Stimulated activated memory B cell treated with anti-CD40 and anti-IgM and Interleukin-4, amounts not matched to agents 10 μg/mL and 1 μg/mL and 100 μg/mL, for 72 hours (primary cell): ENCODE results near the gene TUSC2.

Source experiments
- ATAC-seq: fragments of 150-1000 bp; cut with Tn5 transposase; 2 replicates; pipeline ENCODE4 v1.10.0; 2021
- H3K27ac Mint-ChIP-seq: one replicate; pipeline ENCODE4 v1.8.0; 2022; ENCODE audit warnings: mild to moderate bottlenecking, mixed read lengths
- H3K27me3 Mint-ChIP-seq: one replicate; pipeline ENCODE4 v1.8.0; 2022; ENCODE audit warnings: mixed read lengths
- H3K36me3 Mint-ChIP-seq: one replicate; pipeline ENCODE4 v1.8.0; 2022; ENCODE audit warnings: mixed read lengths
- H3K4me1 Mint-ChIP-seq: one replicate; pipeline ENCODE4 v1.8.0; 2022; ENCODE audit warnings: mixed read lengths
- H3K4me3 Mint-ChIP-seq: one replicate; pipeline ENCODE4 v1.8.0; 2022; ENCODE audit warnings: mild to moderate bottlenecking, moderate library complexity, mixed read lengths
- H3K9me3 Mint-ChIP-seq: one replicate; pipeline ENCODE4 v1.8.0; 2022; ENCODE audit warnings: mixed read lengths

Gene TUSC2

DNA sequence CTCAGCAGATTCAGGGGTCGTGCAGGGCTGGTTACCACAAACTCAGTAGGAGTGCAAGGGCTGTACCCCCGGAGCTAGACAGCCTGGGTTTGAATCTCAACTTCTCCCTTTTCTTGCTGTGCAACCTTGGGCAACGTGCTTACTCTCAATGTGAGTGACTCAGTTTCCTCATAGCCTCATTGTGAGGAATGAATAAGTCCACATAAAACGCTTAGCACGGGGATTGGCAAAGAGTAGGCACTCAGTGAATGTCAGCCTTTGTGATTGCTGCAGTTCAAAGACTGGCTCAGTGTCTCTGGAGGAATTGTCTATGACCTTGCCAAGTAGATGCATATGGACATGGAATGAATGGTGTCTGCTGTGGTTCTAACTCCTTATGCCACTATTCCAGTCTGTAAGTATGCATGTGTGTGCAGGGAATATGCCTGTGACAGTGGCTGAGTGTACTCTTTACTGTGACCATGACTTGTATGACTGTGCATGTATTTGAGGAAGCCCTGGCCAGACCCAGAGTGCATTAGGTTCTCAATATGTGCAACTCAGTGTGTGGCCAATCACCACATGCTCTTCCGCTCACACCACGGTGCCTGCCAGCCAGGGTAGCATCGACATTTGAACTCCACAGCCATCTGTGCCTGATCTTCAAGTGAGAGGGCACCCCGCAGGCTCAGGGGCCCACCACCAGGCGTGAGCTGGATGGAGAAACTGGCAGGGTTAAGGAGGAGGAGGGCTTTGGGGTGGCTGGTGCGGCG lies 27.9 kb downstream of the TUSC2 start:
- H3K4me1 Mint-ChIP-seq, result peaks cover 39% of the 10 kb centered on the region
- H3K9me3 Mint-ChIP-seq, result no peaks in the 10 kb centered on the region
- peaks cover 6% of the 10 kb centered on the region for H3K36me3 Mint-ChIP-seq
- no peaks in the 10 kb centered on the region for H3K27me3 Mint-ChIP-seq
- H3K4me3 Mint-ChIP-seq, result peak overlapping the region; percentile 94
- peak overlapping the region; percentile 99 for H3K27ac Mint-ChIP-seq
- no peak for ATAC-seq

DNA sequence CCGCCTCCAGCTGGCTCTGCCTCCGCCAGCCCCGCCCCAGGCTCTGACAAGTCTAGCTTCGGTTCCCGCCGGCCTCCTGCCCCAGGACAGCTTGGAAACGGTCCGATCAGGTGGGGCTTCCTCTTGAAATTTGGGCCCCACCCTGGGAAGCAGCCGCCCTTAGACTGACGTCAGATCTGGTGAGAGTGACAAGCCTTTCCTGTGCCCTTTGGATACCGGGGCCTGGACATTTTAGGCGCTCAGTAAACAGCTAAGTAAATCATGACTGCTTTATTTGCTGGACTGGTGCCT lies 28.4 kb downstream of the TUSC2 start:
- peaks cover 39% of the 10 kb centered on the region for H3K4me1 Mint-ChIP-seq
- no peaks in the 10 kb centered on the region for H3K9me3 Mint-ChIP-seq
- H3K27me3 Mint-ChIP-seq, result no peaks in the 10 kb centered on the region
- peak overlapping the region; percentile 99 for H3K27ac Mint-ChIP-seq
- no peak for ATAC-seq
- peaks cover 6% of the 10 kb centered on the region for H3K36me3 Mint-ChIP-seq
- H3K4me3 Mint-ChIP-seq, result peak overlapping the region; percentile 94

DNA sequence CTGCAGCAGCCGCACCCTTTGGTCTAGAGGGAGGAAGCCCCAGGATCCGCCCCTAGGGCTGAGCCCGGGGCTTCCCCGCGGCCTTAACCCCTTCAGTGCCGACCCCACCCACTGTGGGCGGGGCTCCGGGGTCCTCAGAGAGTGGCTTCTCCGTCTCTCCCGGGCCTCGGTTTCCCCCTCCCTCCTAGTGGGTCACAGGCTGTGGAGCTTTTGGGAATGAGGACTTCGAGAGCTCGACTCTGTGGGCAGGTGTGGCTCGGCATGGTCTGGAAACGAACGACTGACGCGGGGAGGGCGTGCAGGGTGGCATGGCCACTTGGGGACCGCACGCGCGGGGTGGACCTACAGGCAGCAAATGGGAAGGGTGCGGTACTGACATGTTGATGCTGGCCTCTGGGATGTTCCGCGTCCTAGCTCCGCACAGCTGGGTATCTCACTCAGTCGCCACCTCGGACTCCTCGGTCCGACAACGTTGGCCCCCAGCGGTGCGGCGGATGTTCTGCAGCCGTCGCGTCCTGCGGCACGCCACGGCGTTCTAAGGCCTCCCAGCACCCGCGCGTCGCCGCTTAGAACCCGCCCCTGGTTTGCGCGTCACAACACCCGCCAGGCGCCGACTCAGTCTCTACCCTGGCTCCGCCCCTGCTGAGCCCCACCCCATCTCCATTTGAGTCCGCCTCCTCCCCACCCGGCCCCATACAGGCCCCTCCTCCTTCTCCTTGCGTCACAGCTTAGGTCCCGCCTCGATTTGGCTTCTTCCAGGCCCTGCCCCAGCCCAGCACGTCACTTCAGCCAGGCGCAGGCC lies 29.0 kb downstream of the TUSC2 start, which contains the start of the genes HYAL3 and NAA80:
HYAL3 (minus strand) TSS at position 570 of the 802 bp plus-strand sequence. CDS start 3,803 bp downstream, outside the sequence.
NAA80 (minus strand) TSS at position 570 of the 802 bp plus-strand sequence. CDS start 1,942 bp downstream, outside the sequence.
- H3K9me3 Mint-ChIP-seq, result no peaks in the 10 kb centered on the region
- H3K27ac Mint-ChIP-seq, result peak within 1 kb of the TSS; percentile 99
- H3K36me3 Mint-ChIP-seq, result peaks cover 6% of the 10 kb centered on the region
- peak within 1 kb of the TSS; percentile 94 for H3K4me3 Mint-ChIP-seq
- no peaks in the 10 kb centered on the region for H3K27me3 Mint-ChIP-seq
- peak; percentile 95 for ATAC-seq
- peaks cover 39% of the 10 kb centered on the region for H3K4me1 Mint-ChIP-seq

DNA sequence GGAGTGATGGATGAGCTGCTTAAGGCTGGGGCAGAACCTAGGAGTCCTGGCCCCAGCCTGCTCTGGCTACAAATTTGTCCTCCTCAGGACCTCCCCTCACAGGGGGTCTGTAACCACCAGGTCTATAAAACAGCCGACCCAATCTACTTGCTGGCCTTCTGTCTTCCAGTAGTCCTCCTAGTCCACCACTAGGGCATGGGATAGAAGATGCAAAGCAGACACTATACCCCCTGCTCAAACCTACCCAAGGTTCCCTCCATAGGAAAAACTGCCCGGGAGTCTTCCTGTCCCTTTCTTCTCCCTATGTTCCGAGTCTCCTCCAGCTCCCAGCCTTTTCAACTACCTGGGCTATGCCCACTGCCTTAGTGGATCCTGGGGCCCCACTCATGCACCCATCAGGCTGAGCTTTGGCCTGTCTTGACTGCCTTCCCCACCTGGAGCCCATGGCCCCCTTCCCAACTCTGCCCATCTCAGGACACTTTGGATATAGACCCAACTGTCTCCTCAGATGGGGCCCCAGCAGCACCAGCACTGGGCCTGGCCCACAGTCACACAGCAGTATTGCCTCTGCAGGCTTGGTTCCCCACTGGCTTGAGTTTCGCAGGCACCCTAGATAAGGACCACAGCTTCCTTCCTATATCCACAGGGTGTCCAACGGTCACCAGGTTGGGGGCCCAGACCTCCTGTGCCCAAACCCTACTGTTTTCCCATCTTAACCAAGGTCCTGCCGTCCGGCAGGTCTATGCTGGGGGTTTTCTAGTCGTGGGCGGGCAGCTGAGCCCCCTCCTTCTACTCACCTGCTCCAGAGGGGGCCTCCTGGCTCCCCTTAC lies 29.9 kb downstream of the TUSC2 start:
- Mint-ChIP-seq H3K4me3 (peak overlapping the region; percentile 94), H3K27me3 (no peaks in the 10 kb centered on the region), H3K36me3 (peaks cover 6% of the 10 kb centered on the region), H3K4me1 (peaks cover 42% of the 10 kb centered on the region), H3K27ac (peak overlapping the region; percentile 99), H3K9me3 (no peaks in the 10 kb centered on the region)
- ATAC-seq, result no peak

DNA sequence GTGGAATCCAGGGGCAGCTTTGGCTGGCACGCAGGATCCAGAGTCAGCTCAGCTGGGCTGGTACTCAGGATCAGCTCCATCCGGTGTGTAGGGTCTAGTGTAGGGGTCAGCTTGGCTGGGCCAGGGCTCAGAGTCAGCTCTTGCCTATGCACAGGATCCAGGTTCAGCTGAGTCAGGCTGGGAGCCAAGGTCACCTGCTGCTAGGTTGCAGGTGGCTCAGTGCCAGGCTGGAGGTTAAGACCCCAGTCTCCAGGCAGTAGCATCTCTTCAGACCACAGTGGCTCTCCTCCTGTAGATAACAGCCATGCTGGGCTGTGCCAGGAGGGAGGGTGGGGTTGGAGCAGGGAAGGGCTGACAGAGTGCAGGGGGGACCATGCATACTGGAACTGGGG lies 30.6 kb downstream of the TUSC2 start:
- Mint-ChIP-seq H3K27ac (no peak overlapping the region), H3K27me3 (no peaks in the 10 kb centered on the region), H3K36me3 (peaks cover 6% of the 10 kb centered on the region), H3K4me1 (peaks cover 50% of the 10 kb centered on the region), H3K4me3 (no peak overlapping the region), H3K9me3 (no peaks in the 10 kb centered on the region)
- no peak for ATAC-seq

DNA sequence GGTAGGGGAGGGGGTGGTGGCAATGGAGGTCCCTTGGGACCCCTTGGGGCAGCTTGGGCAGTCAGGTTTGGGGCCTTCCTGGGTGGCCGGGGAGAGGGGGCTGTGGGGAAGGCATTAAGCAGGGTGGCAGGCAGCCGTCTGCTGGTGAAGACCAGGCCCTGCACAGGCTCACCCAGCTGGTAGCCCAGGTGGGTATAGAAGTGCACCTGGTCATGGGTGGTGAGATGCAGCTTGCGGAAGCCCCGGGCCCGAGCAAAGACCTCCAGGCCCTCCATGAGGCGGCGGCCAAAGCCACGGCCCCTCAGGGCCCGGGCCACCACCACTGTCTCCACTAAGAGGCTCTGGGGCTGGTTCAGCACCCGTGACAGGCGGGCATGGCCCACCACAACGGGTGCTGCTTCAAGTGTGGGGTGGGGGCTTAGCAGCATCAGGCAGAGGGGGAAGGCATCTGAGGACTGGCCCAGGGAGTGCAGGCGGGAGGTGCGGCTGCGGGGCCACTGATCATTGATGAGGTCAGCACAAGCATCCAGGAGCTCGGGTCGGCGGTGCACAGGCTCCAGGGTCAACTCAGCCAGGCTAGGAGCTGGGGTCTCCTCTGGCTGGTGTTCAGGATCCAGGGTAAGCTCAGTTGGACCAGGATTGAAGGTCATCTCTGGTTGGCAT lies 31.2 kb downstream of the TUSC2 start:
- no peak overlapping the region for H3K4me3 Mint-ChIP-seq
- H3K9me3 Mint-ChIP-seq, result no peaks in the 10 kb centered on the region
- H3K27ac Mint-ChIP-seq, result no peak overlapping the region
- H3K4me1 Mint-ChIP-seq, result peaks cover 52% of the 10 kb centered on the region
- no peaks in the 10 kb centered on the region for H3K27me3 Mint-ChIP-seq
- H3K36me3 Mint-ChIP-seq, result peaks cover 6% of the 10 kb centered on the region
- ATAC-seq, result no peak

DNA sequence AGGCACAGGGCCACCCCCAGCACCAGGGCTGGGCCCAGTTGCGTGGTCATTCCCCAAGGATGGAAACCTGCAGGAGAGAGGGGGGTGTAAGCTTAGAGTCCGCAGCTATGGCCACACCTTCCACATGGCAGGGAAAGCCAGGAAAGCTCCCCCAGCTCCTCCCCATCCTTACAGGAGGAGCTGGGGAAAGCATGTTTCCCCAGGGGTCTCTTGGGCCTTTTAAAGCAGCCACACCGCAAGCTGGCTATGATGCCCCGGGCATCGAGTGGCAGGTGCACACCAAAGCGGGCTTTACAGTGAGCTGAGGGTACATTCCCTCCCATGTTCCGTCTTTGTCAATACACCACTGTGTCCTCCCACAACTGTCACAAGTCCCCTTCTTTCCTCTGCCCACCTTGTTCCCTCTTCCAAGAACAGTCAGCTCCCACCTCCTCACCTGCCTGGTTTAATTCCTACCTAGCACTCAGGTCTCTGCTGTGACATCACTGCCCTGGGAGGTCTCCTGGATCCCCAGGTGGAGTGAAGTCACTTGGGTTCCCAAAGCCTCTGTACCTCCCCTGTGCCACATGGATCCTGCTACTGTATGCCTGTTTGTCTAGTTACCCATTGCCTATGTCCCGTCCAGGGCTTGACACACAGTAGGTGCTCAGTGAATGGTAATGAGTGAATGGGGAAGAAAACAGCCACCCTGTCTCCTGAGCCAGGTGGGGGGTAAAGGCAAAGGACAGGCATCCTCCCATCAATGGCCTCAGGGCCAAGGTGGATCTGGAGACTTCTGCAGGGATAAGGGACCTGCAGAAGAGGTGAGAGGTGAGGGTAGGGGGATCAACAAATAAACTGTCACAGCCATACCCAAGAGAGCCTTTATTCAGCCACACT lies 32.2 kb downstream of the TUSC2 start:
- no peak overlapping the region for H3K4me3 Mint-ChIP-seq
- no peak for ATAC-seq
- peaks cover 12% of the 10 kb centered on the region for H3K36me3 Mint-ChIP-seq
- no peaks in the 10 kb centered on the region for H3K27me3 Mint-ChIP-seq
- H3K27ac Mint-ChIP-seq, result no peak overlapping the region
- H3K4me1 Mint-ChIP-seq, result peaks cover 58% of the 10 kb centered on the region
- no peaks in the 10 kb centered on the region for H3K9me3 Mint-ChIP-seq

DNA sequence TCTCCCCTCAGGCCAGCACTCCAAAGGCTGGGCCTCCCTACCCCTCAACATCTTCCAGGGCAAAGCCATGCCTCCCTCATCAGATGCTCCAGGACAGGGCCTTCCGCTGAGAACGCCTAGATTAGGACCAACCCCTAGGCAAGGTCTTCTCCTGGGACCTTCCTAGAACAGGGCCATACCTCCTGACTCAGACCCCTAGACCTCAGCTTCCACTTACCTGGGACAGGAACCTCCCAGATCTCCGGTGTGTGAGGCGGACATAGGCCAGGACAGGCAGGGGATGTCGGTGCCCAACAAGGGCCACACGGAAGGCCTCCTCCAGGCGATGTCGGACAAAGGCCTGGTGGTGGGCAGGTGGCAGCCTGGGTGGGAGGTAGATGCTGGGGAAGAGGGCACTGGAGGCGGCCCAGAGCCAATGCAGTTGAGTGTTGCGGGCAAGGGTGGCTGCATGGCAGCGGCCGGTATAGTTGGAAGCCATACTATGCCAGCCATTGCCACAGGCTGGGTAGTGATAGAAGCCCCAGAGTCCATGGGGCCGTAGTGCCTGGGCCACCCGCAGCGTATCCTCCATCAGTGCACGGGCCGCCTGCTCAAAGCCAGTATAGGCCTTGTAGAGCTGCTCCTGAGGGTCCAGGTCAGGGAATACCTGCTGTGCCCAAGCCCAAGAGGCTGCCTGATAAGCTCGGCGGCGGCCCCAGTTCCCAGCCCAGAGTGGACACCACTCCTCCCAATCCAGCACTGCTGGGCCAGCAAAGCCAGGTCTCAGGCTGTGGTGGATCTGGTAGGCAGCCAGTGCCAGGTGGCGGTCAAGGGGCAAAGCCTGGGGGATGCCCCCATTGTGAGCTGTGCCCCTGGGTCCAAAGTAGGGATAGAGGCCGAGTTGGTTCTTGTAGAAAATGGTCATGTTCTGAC lies 33.3 kb downstream of the TUSC2 start:
- H3K4me3 Mint-ChIP-seq, result no peak overlapping the region
- no peaks in the 10 kb centered on the region for H3K9me3 Mint-ChIP-seq
- no peak for ATAC-seq
- H3K4me1 Mint-ChIP-seq, result peaks cover 54% of the 10 kb centered on the region
- no peak overlapping the region for H3K27ac Mint-ChIP-seq
- peaks cover 12% of the 10 kb centered on the region for H3K36me3 Mint-ChIP-seq
- H3K27me3 Mint-ChIP-seq, result no peaks in the 10 kb centered on the region

DNA sequence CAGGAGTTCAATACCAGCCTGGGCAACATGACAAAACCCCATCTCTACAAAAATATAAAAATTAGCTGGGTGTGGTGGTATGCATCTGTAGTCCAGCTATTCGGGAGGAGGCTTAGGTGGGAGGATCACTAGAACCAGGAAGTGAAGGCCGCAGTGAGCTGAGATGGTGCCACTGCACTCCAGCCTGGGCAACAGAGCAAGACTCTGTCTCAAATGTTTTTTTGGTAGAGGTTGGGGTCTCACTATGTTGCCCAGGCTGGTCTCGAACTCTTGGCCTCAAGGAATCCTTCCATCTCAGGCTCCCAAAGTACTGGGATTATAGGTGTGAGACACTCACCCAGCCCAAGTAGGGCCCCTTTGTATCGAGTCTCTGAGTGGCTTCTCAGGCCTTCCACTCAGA lies 33.9 kb downstream of the TUSC2 start:
- Mint-ChIP-seq H3K36me3 (peaks cover 12% of the 10 kb centered on the region), H3K27me3 (no peaks in the 10 kb centered on the region), H3K4me3 (no peak overlapping the region), H3K9me3 (no peaks in the 10 kb centered on the region), H3K27ac (no peak overlapping the region), H3K4me1 (peaks cover 53% of the 10 kb centered on the region)
- ATAC-seq, result no peak

DNA sequence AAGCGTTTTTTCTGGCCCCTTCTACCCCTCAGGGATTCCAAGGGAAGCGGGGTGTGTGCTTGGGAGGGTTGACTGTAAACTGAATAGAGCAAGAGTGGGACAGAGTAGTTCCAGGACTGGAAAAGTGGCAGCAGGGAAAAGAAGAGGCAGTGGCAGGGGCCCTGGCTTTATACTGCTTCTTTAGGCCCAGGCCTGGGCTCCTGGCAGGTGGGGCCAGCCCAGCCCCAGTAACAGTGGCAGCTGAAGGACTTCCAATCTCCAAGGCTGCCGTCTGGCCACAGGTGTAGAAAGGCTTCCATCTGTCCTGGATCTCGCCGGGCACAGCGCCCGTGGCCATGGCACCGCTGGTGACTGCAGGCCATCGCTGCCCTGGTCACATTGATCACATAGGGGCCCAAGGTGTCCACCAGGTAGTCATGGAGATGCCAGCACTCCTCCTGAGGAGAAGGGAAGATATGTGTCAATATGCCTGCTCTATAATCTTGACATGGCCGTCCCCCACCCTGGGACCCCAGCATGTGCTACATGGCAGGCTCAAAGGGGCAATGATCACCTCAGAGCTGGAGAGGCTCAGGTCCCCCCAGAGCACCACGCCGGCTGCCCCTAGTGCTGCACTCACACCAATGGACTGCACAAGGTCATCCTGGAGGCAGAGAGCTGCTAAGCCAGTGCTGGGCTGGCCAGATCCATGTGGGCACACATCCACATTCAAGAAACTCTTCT lies 34.8 kb downstream of the TUSC2 start:
- no peak for ATAC-seq
- peak overlapping the region; percentile 95 for H3K27ac Mint-ChIP-seq
- no peaks in the 10 kb centered on the region for H3K27me3 Mint-ChIP-seq
- peaks cover 49% of the 10 kb centered on the region for H3K4me1 Mint-ChIP-seq
- H3K9me3 Mint-ChIP-seq, result no peaks in the 10 kb centered on the region
- peak overlapping the region; percentile 94 for H3K4me3 Mint-ChIP-seq
- H3K36me3 Mint-ChIP-seq, result peaks cover 19% of the 10 kb centered on the region

DNA sequence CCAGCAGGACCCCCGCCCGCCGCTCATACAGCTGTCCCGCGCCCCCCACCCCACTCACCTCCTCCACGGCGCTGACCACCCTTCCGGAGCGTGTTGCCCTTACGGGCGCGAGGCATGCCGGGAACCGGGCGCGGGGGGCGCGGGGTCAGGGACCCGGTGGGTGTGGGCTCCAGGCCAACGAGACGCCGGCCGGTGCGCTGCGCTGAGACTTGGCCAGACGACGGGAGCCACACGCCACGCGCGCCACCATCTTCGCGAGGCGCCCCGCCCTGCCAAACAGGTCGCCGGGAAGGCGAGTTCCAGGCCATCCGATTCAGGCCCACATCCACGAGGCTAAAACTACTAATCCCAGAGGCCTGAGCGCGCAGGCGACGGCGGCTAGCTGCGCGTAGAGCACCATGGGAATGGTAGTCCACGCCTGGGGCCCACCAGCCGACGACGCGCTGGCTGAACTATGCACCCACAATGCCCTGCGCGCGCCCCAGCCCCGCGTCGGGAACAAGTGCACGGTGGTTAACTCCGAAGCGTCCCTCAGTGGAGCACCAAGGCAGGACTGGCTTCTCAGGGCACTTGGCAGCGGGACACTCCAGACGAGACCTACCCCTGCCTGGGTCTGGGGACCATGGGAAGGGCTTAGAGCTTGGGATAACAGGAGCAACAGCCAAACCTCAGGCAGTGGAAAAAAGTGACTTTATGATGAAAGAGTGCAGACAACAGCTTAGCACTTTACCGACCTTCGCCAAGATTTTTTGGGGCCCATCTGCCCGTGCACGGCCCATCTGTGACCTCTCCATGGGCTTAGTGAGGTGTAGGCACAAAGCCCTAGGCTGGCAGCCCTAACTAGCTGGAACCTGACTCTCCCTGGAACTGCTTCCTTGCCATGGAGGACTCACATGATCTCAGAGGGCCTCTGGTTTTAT lies 35.6 kb downstream of the TUSC2 start, which contains the start of gene IFRD2:
IFRD2 (minus strand) TSS at position 271 of the 920 bp plus-strand sequence; CDS start at position 116, 155 bp downstream.
- Mint-ChIP-seq H3K27me3 (no peaks in the 10 kb centered on the region), H3K27ac (peak within 1 kb of the TSS; percentile 95), H3K4me1 (peaks cover 41% of the 10 kb centered on the region), H3K9me3 (no peaks in the 10 kb centered on the region), H3K4me3 (peak within 1 kb of the TSS; percentile 94), H3K36me3 (peaks cover 26% of the 10 kb centered on the region)
- ATAC-seq, result peak; percentile 99

DNA sequence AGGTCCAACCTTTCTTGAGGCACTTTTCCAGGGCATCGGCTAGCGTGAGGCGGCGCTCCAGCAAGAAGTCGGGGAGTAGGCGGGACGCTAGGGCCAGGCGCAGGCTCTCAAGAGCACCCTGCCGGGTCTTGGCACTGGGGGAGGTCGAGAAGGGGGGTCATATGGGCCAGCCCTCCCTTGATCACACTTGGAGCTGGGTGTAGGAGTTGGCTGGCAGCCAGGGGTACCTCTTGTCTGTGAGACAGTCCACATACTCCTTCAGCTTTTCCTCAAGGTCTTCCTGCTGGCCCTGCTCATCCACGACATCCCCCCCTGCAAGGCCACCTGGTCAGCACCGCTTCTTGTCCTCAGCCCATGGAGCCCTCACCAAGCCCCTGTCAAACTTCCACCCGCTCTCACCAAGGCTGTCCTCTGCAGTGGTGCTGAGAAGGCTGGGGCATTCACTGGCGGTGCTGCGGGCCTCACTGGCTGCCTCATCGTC lies 37.8 kb downstream of the TUSC2 start:
- H3K9me3 Mint-ChIP-seq, result no peaks in the 10 kb centered on the region
- peaks cover 27% of the 10 kb centered on the region for H3K36me3 Mint-ChIP-seq
- peaks cover 30% of the 10 kb centered on the region for H3K4me1 Mint-ChIP-seq
- no peak overlapping the region for H3K4me3 Mint-ChIP-seq
- H3K27ac Mint-ChIP-seq, result peak overlapping the region; percentile 95
- no peak for ATAC-seq
- no peaks in the 10 kb centered on the region for H3K27me3 Mint-ChIP-seq
